IMR-90 (cell line): ENCODE results near the gene SSBP2. TPM values are rescaled to one million over a fixed set of nuclear protein-coding genes. Genes with fewer than 3 reads are reported as not detected.

Experiments used
- ATAC-seq: fragments of 200-7000 bp; cut with Tn5 transposase; 2 replicates; pipeline ENCODE4 v1.9.1; 2020; ENCODE audit warnings: low read depth, mild to moderate bottlenecking, moderate library complexity
- BruUV-seq: library from RNA; stranded (reverse); fragments of 400-500 nt; replicated peaks from 2 replicates; lab custom pipeline; 2021; lab: Mats Ljungman, UMichigan
- CTCF ChIA-PET: fragments of 300-600 bp; formaldehyde crosslinking; extraction: SDS; loops from one replicate; lab custom pipeline; 2021; ENCODE audit warnings: antibody characterized with exemption; lab: Yijun Ruan, JAX
- POLR2A ChIA-PET: fragments of 300-600 bp; sonication (Branson Sonifier 250); formaldehyde crosslinking; loops from one replicate; lab custom pipeline; 2022; ENCODE audit warnings: antibody characterized with exemption; ENCODE audit not compliant: unreplicated experiment; lab: Charles Lee
- DNase-seq: peaks from one replicate; pipeline ENCODE4 v3.0.0; 2013
- H2AFZ ChIP-seq: replicated peaks from 2 replicates; pipeline ENCODE3; 2013; ENCODE audit warnings: low read length, mild to moderate bottlenecking; ENCODE audit not compliant: poor library complexity
- H2AK5ac ChIP-seq: 2 replicates; pipeline ENCODE4 v1.6.1; 2013; ENCODE audit warnings: low read depth, low read length, inconsistent platforms
- H2AK9ac ChIP-seq: replicated peaks from 2 replicates; pipeline ENCODE3; 2013; ENCODE audit warnings: mild to moderate bottlenecking, low read depth, low read length, moderate library complexity; ENCODE audit not compliant: poor library complexity
- H2BK120ac ChIP-seq: 2 replicates; pipeline ENCODE4 v1.6.1; 2013; ENCODE audit warnings: low read depth, low read length, inconsistent platforms
- H2BK15ac ChIP-seq: 3 replicates; pipeline ENCODE4 v1.6.1; 2013; ENCODE audit warnings: low read depth, low read length, inconsistent platforms
- H2BK20ac ChIP-seq: 2 replicates; pipeline ENCODE4 v1.6.1; 2013; ENCODE audit warnings: low read depth, mild to moderate bottlenecking, inconsistent platforms, low read length, moderate library complexity
- H2BK5ac ChIP-seq: 2 replicates; pipeline ENCODE4 v1.6.1; 2013; ENCODE audit warnings: mild to moderate bottlenecking, low read depth, low read length, inconsistent platforms; ENCODE audit not compliant: poor library complexity, severe bottlenecking
- H3K14ac ChIP-seq: replicated peaks from 2 replicates; pipeline ENCODE4 v1.6.1; 2013; ENCODE audit warnings: low read depth, low read length, inconsistent platforms
- H3K18ac ChIP-seq: 2 replicates; pipeline ENCODE4 v1.6.1; 2013; ENCODE audit warnings: low read depth, low read length, control low read depth
- H3K23ac ChIP-seq: 2 replicates; pipeline ENCODE4 v1.6.1; 2013; ENCODE audit warnings: low read depth, low read length, inconsistent platforms
- H3K27ac ChIP-seq: 2 replicates; pipeline ENCODE4 v1.5.1; 2013; ENCODE audit warnings: mild to moderate bottlenecking, control low read depth, low read length; ENCODE audit not compliant: insufficient read depth
- H3K27me3 ChIP-seq: 2 replicates; pipeline ENCODE4 v1.6.1; 2013; ENCODE audit warnings: low read length; ENCODE audit not compliant: control insufficient read depth, insufficient read depth
- H3K36me3 ChIP-seq: 2 replicates; pipeline ENCODE4 v1.6.1; 2013; ENCODE audit warnings: low read length, mixed read lengths; ENCODE audit not compliant: control insufficient read depth, insufficient read depth
- H3K4ac ChIP-seq: 2 replicates; pipeline ENCODE4 v1.6.1; 2013; ENCODE audit warnings: low read depth, low read length, inconsistent platforms
- H3K4me1 ChIP-seq: 2 replicates; pipeline ENCODE4 v1.6.1; 2013; ENCODE audit warnings: low read length, mixed read lengths; ENCODE audit not compliant: control insufficient read depth, insufficient read depth
- H3K4me2 ChIP-seq: 2 replicates; pipeline ENCODE4 v1.6.1; 2013; ENCODE audit warnings: low read depth, mild to moderate bottlenecking, control low read depth, low read length, moderate library complexity
- H3K4me3 ChIP-seq: 2 replicates; pipeline ENCODE4 v1.5.1; 2013; ENCODE audit warnings: low read depth, mild to moderate bottlenecking, control low read depth, low read length, moderate library complexity; ENCODE audit not compliant: insufficient read depth
- H3K56ac ChIP-seq: 2 replicates; pipeline ENCODE4 v1.6.1; 2013; ENCODE audit warnings: low read length, inconsistent platforms; ENCODE audit not compliant: insufficient read depth; ENCODE audit errors: extremely low read depth
- H3K79me1 ChIP-seq, 2 experiments: 2 replicates each; pipeline ENCODE4 v1.6.1; 2013; ENCODE audit warnings: low read length in 2 of 2, inconsistent platforms in 1 of 2, low read depth in 1 of 2
- H3K9ac ChIP-seq: 2 replicates; pipeline ENCODE4 v1.6.1; 2013; ENCODE audit warnings: low read depth, low read length, control low read depth
- H3K9me1 ChIP-seq: 2 replicates; pipeline ENCODE4 v1.6.1; 2013; ENCODE audit warnings: low read length, inconsistent platforms; ENCODE audit not compliant: insufficient read depth
- H3K9me3 ChIP-seq: 2 replicates; pipeline ENCODE4 v1.6.1; 2013; ENCODE audit warnings: low read length; ENCODE audit not compliant: control insufficient read depth, insufficient read depth
- H4K20me1 ChIP-seq: 2 replicates; pipeline ENCODE4 v1.6.1; 2013; ENCODE audit warnings: low read length, inconsistent platforms; ENCODE audit not compliant: insufficient read depth
- H4K5ac ChIP-seq: 2 replicates; pipeline ENCODE4 v1.6.1; 2013; ENCODE audit warnings: mild to moderate bottlenecking, low read depth, low read length, control low read depth
- H4K8ac ChIP-seq, 2 experiments: 2 replicates each; pipeline ENCODE4 v1.6.1; 2013; ENCODE audit warnings: low read depth in 2 of 2, low read length in 2 of 2, control low read depth in 1 of 2, inconsistent platforms in 1 of 2
- H4K91ac ChIP-seq: 2 replicates; pipeline ENCODE4 v1.6.1; 2013; ENCODE audit warnings: low read depth, low read length, inconsistent platforms; ENCODE audit not compliant: insufficient read depth
- BHLHE40 ChIP-seq: fragments of 150-350 bp; IDR thresholded peaks from 2 replicates; pipeline ENCODE4 v1.6.1; 2016; ENCODE audit warnings: mild to moderate bottlenecking, low read depth, low read length
- CEBPB ChIP-seq: IDR thresholded peaks from 2 replicates; pipeline ENCODE4 v1.6.1; 2012; ENCODE audit warnings: low read depth, low read length, improper control_type of control experiment
- CHD1 ChIP-seq: IDR thresholded peaks from 2 replicates; pipeline ENCODE4 v1.6.1; 2012; ENCODE audit warnings: low read depth, low read length, improper control_type of control experiment
- ELK1 ChIP-seq: fragments of 150-350 bp; IDR thresholded peaks from 2 replicates; pipeline ENCODE4 v1.6.1; 2016; ENCODE audit warnings: low read depth, mild to moderate bottlenecking, low read length, moderate library complexity, borderline replicate concordance
- FOS ChIP-seq: fragments of 150-350 bp; IDR thresholded peaks from 2 replicates; pipeline ENCODE4 v1.6.1; 2016; ENCODE audit warnings: low read depth, low read length
- MAFK ChIP-seq: IDR thresholded peaks from 2 replicates; pipeline ENCODE4 v1.6.1; 2012; ENCODE audit warnings: low read depth, low read length, improper control_type of control experiment
- MAZ ChIP-seq: IDR thresholded peaks from 2 replicates; pipeline ENCODE4 v1.6.1; 2012; ENCODE audit warnings: low read depth, mild to moderate bottlenecking, low read length, improper control_type of control experiment, moderate library complexity, borderline replicate concordance
- MXI1 ChIP-seq: IDR thresholded peaks from 2 replicates; pipeline ENCODE4 v1.6.1; 2012; ENCODE audit warnings: low read depth, mild to moderate bottlenecking, low read length, moderate library complexity, borderline replicate concordance
- NFE2L2 ChIP-seq: fragments of 150-350 bp; IDR thresholded peaks from 2 replicates; pipeline ENCODE4 v1.6.1; 2016; ENCODE audit warnings: low read depth, mild to moderate bottlenecking, low read length
- POLR2A ChIP-seq: IDR thresholded peaks from 2 replicates; pipeline ENCODE4 v1.6.1; 2012; ENCODE audit warnings: mild to moderate bottlenecking, low read depth, low read length
- RAD21 ChIP-seq: IDR thresholded peaks from 2 replicates; pipeline ENCODE4 v1.6.1; 2012; ENCODE audit warnings: low read length, improper control_type of control experiment
- RCOR1 ChIP-seq: IDR thresholded peaks from 2 replicates; pipeline ENCODE4 v1.6.1; 2012; ENCODE audit warnings: mild to moderate bottlenecking, low read length, improper control_type of control experiment; ENCODE audit not compliant: insufficient replicate concordance
- RFX5 ChIP-seq: IDR thresholded peaks from 2 replicates; pipeline ENCODE4 v1.8.0; 2012; ENCODE audit warnings: low read depth, mild to moderate bottlenecking, low read length, moderate library complexity
- SMC3 ChIP-seq: fragments of 150-350 bp; IDR thresholded peaks from 2 replicates; pipeline ENCODE4 v1.6.1; 2016; ENCODE audit warnings: low read depth, mild to moderate bottlenecking, antibody characterized with exemption, low read length, moderate library complexity
- WGBS, 2 experiments: methylation state at CpG; one replicate each; pipeline versions ENCODE4 v1.1.5 to v1.1.7; 2013; ENCODE audit warnings: missing lambda C conversion rate in 2 of 2; ENCODE audit not compliant: insufficient read length in 1 of 2; ENCODE audit errors: extremely low coverage in 2 of 2; 5-methylcytosine and 5-hydroxymethylcytosine counted together
- dilution Hi-C: fragments of 300-500 bp; cut with HindIII; formaldehyde crosslinking; loops from one replicate; pipeline ENCODE4 v1.14.3; 2018; ENCODE audit warnings: low sequenced_read_pairs; ENCODE audit not compliant: unreplicated experiment
- in situ Hi-C: fragments of 300-500 bp; cut with MboI; formaldehyde crosslinking; loops from 3 replicates; pipeline ENCODE4 v1.14.3; 2019; ENCODE audit warnings: low sequenced_read_pairs, inconsistent platforms, mixed read lengths
- intact Hi-C: fragments of 100-400 bp; cut with micrococcal nuclease; formaldehyde crosslinking; loops from 2 replicates; pipeline ENCODE4 v1.10.0; 2022
- polyA plus RNA-seq, 3 experiments: library from polyadenylated mRNA; depleted of rRNA; stranded (reverse); fragments of >200 nt; gene quantifications; 2 replicates each; pipeline ENCODE4 v1.2.3, GENCODE V29; 2012; ENCODE audit warnings: low replicate concordance in 1 of 3
- total RNA-seq: library from RNA; depleted of rRNA; stranded (reverse); fragments of >200 nt; gene quantifications from 2 replicates; pipeline ENCODE4 v1.2.3, GENCODE V29; 2012
- TF ChIP-seq, protein P1 (sequence below): fragments of 150-350 bp; IDR thresholded peaks from 2 replicates; pipeline ENCODE4 v1.6.1; 2017; ENCODE audit warnings: mild to moderate bottlenecking, antibody characterized with exemption, low read length, low read depth
- TF ChIP-seq, protein P2 (sequence below): conservative IDR thresholded peaks from 2 replicates; pipeline ENCODE4 v1.5.1; 2012; ENCODE audit warnings: mild to moderate bottlenecking, low read depth, low read length, improper control_type of control experiment

The SSBP2 gene
- total and polyA plus RNA-seq, 2 of the 4 experiments (the other 2 are of a cell fraction) = 38.4 to 42.7 TPM

GRCh38 chr5:81552852-81553566 lies 197.9 kb downstream of the SSBP2 start:
- in situ Hi-C loops = no loop called here
- BruUV-seq = no TSS peak

More at GRCh38 chr5:81552852-81553566, 197.9 kb downstream of the SSBP2 start:
- no peaks in the 10 kb centered on the region for H3K79me1 ChIP-seq
- H2AK5ac ChIP-seq = no peak overlapping the region
- WGBS, 2 experiments = no CpG with 5 or more reads among the region's 2 CpGs
- no peak overlapping the region for H2BK120ac ChIP-seq
- ATAC-seq (no peak), DNase-seq (peak; percentile 4)
- H3K27me3 ChIP-seq = no peaks in the 10 kb centered on the region
- no peaks in the 10 kb centered on the region for H4K20me1 ChIP-seq
- ChIA-PET CTCF (interaction anchor here (0.6 to 0.9 kb wide), 3 partner anchors 12 to 135 kb away, joined by 3 read pairs; no protein-coding TSS in a partner anchor), POLR2A (no interaction called here)
- H2AFZ ChIP-seq = no peak overlapping the region
- H3K27ac ChIP-seq = no peak overlapping the region
- H3K4me1 ChIP-seq = no peaks in the 10 kb centered on the region
- H4K8ac ChIP-seq = no peak overlapping the region
- dilution Hi-C loops = no loop called here
- H3K14ac ChIP-seq = no peak overlapping the region
- no peaks in the 10 kb centered on the region for H3K9me1 ChIP-seq
- no peak overlapping the region for H2BK15ac ChIP-seq
- intact Hi-C loops = no loop called here
- H3K36me3 ChIP-seq = no peaks in the 10 kb centered on the region
- H4K5ac ChIP-seq = no peak overlapping the region
- H3K56ac ChIP-seq = no peak overlapping the region
- no peak overlapping the region for H3K23ac ChIP-seq
- H2AK9ac ChIP-seq = no peak overlapping the region
- H3K4me3 ChIP-seq = no peak overlapping the region
- no peak overlapping the region for H3K18ac ChIP-seq
- H3K9me3 ChIP-seq = no peaks in the 10 kb centered on the region
- no peak overlapping the region for H2BK20ac ChIP-seq
- H2BK5ac ChIP-seq = no peak overlapping the region
- H3K9ac ChIP-seq = no peak overlapping the region
- H3K4ac ChIP-seq = no peak overlapping the region
- H3K4me2 ChIP-seq = no peak overlapping the region
- TF ChIP-seq, protein P1, sequence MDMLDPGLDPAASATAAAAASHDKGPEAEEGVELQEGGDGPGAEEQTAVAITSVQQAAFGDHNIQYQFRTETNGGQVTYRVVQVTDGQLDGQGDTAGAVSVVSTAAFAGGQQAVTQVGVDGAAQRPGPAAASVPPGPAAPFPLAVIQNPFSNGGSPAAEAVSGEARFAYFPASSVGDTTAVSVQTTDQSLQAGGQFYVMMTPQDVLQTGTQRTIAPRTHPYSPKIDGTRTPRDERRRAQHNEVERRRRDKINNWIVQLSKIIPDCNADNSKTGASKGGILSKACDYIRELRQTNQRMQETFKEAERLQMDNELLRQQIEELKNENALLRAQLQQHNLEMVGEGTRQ = no peak
- no peak for TF ChIP-seq RCOR1
- TF ChIP-seq NFE2L2 = no peak
- TF ChIP-seq MXI1 = no peak
- TF ChIP-seq FOS = no peak
- TF ChIP-seq MAFK = no peak
- TF ChIP-seq MAZ = no peak
- no peak for TF ChIP-seq SMC3
- TF ChIP-seq RFX5 = no peak
- TF ChIP-seq RAD21 = no peak
- TF ChIP-seq POLR2A = no peak
- TF ChIP-seq, protein P2, sequence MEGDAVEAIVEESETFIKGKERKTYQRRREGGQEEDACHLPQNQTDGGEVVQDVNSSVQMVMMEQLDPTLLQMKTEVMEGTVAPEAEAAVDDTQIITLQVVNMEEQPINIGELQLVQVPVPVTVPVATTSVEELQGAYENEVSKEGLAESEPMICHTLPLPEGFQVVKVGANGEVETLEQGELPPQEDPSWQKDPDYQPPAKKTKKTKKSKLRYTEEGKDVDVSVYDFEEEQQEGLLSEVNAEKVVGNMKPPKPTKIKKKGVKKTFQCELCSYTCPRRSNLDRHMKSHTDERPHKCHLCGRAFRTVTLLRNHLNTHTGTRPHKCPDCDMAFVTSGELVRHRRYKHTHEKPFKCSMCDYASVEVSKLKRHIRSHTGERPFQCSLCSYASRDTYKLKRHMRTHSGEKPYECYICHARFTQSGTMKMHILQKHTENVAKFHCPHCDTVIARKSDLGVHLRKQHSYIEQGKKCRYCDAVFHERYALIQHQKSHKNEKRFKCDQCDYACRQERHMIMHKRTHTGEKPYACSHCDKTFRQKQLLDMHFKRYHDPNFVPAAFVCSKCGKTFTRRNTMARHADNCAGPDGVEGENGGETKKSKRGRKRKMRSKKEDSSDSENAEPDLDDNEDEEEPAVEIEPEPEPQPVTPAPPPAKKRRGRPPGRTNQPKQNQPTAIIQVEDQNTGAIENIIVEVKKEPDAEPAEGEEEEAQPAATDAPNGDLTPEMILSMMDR = no peak
- TF ChIP-seq BHLHE40 = no peak
- TF ChIP-seq CHD1 = no peak
- TF ChIP-seq ELK1 = no peak
- no peak for TF ChIP-seq CEBPB
- H4K91ac ChIP-seq = no peak overlapping the region
